Measurements from ENCODE around the gene HTR7. TPM values are rescaled to one million over a fixed set of nuclear protein-coding genes. Genes with fewer than 3 reads are reported as not detected.

Gene HTR7
- total RNA-seq, 1 donor from 2014 or later: 0.93 TPM

GRCh38 chr10:90734415-90734814 lies 123.4 kb downstream of the HTR7 start:
- no peak for TF ChIP-seq CTCF (IDR thresholded peaks at IDR 0.05; ENCODE audit: unreplicated experiment)
- H3K4me3 Mint-ChIP-seq (ENCODE audit: low read depth): no peak overlapping the region
- DNase-seq (ENCODE audit: low spot score, unreplicated experiment): no peak
- no peak overlapping the region for H3K27ac Mint-ChIP-seq
- peaks cover 2% of the 10 kb centered on the region for H3K4me1 Mint-ChIP-seq (ENCODE audit: low read depth)
- no peaks in the 10 kb centered on the region for H3K36me3 Mint-ChIP-seq (ENCODE audit: insufficient read depth)
- H3K9me3 Mint-ChIP-seq (ENCODE audit: low read depth): no peaks in the 10 kb centered on the region
- H3K27me3 Mint-ChIP-seq: no peaks in the 10 kb centered on the region

GRCh38 chr10:90732581-90732980 lies 125.3 kb downstream of the HTR7 start:
- H3K36me3 Mint-ChIP-seq (ENCODE audit: insufficient read depth): no peaks in the 10 kb centered on the region
- no peak overlapping the region for H3K27ac Mint-ChIP-seq
- no peak overlapping the region for H3K4me3 Mint-ChIP-seq (ENCODE audit: low read depth)
- H3K27me3 Mint-ChIP-seq: no peaks in the 10 kb centered on the region
- no peak for DNase-seq (ENCODE audit: low spot score, unreplicated experiment)
- no peaks in the 10 kb centered on the region for H3K9me3 Mint-ChIP-seq (ENCODE audit: low read depth)
- TF ChIP-seq CTCF (IDR thresholded peaks at IDR 0.05; ENCODE audit: unreplicated experiment): no peak
- H3K4me1 Mint-ChIP-seq (ENCODE audit: low read depth): peaks cover 2% of the 10 kb centered on the region

DNA sequence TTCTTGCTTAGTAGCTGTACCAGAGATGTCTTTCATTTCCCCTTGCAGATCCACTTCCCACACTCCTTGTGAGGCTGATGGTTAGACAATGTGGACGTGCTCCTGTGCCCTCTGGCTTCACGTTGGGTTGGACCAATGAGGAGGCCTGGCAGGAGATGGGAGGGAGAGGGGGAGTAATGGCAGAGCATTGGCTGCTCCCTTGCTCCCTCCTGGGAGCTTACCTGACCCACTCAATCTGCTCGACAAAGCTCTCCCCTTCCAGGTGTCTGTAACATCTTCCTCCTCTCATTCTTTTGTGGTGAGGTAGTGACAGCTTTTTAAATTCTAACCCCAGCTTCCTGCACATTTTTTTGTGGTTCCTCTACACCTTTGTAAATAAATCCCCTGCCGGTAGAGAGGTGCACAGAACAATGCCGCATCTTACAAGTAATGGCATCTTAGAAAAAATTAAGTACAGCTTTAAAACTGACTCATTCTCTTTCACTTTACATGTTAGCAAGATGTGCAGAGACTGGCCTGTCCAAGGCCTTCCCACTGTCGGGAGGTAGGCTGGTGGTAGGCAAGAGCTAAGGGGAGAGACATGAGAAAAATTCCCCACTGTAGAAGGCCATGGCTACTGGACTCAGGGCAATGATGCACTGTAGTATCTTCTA lies 134.3 kb downstream of the HTR7 start:
- Mint-ChIP-seq H3K27ac (no peak overlapping the region), H3K4me3 (ENCODE audit: low read depth) (no peak overlapping the region), H3K4me1 (ENCODE audit: low read depth) (no peaks in the 10 kb centered on the region), H3K27me3 (no peaks in the 10 kb centered on the region), H3K36me3 (ENCODE audit: insufficient read depth) (no peaks in the 10 kb centered on the region), H3K9me3 (ENCODE audit: low read depth) (no peaks in the 10 kb centered on the region)
- no peak for DNase-seq (ENCODE audit: low spot score, unreplicated experiment)
- TF ChIP-seq CTCF (IDR thresholded peaks at IDR 0.05; ENCODE audit: unreplicated experiment): no peak

DNA sequence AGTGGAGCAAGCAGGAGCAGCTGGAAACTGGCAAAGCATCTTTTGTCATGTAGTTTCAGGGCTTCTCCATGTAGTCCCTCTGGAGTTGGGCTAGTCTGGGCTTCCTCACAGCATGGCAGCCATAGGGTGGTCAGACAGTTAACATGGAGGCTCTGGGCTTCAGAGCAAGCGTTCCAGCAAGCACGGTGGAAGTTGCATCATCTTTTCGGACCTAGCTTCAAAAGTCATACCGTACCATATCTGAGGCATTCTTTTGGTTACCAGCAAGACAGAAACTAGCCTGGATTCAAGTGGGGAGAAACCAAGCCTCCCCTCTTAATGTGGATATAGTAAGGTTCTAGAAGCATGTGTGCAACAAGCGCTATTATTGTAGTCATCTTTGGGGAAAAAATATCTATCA lies 135.0 kb downstream of the HTR7 start:
- H3K4me1 Mint-ChIP-seq (ENCODE audit: low read depth): no peaks in the 10 kb centered on the region
- DNase-seq (ENCODE audit: low spot score, unreplicated experiment): no peak
- no peaks in the 10 kb centered on the region for H3K27me3 Mint-ChIP-seq
- H3K36me3 Mint-ChIP-seq (ENCODE audit: insufficient read depth): no peaks in the 10 kb centered on the region
- H3K27ac Mint-ChIP-seq: peak overlapping the region; percentile 29
- no peaks in the 10 kb centered on the region for H3K9me3 Mint-ChIP-seq (ENCODE audit: low read depth)
- no peak overlapping the region for H3K4me3 Mint-ChIP-seq (ENCODE audit: low read depth)
- TF ChIP-seq CTCF (IDR thresholded peaks at IDR 0.05; ENCODE audit: unreplicated experiment): no peak

DNA sequence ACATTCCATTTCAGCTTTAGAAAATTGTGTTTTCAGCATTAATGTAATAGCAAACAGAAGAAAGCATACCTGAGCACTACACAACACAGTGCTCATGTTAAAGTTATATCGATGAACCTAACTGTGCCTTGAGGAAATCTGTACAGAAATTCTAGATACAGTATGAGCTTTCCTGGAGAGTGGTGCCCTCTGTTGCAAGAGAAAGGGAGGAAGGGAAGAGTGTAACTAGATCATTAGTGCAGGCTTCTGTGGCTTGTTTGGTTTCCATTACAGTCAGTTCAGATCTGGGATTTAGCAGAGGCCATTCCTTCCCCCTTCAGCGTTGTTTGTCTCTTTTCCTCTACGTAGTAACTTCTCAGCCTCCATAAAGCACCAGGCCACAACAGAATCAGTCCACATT lies 139.7 kb downstream of the HTR7 start:
- no peaks in the 10 kb centered on the region for H3K36me3 Mint-ChIP-seq (ENCODE audit: insufficient read depth)
- H3K9me3 Mint-ChIP-seq (ENCODE audit: low read depth): no peaks in the 10 kb centered on the region
- DNase-seq (ENCODE audit: low spot score, unreplicated experiment): no peak
- no peaks in the 10 kb centered on the region for H3K4me1 Mint-ChIP-seq (ENCODE audit: low read depth)
- H3K4me3 Mint-ChIP-seq (ENCODE audit: low read depth): no peak overlapping the region
- H3K27ac Mint-ChIP-seq: no peak overlapping the region
- no peaks in the 10 kb centered on the region for H3K27me3 Mint-ChIP-seq
- no peak for TF ChIP-seq CTCF (IDR thresholded peaks at IDR 0.05; ENCODE audit: unreplicated experiment)

Data from progenitor cell of endocrine pancreas (in vitro differentiated cells).